ENCODE data around the gene LMAN2.

LMAN2 gene

DNA sequence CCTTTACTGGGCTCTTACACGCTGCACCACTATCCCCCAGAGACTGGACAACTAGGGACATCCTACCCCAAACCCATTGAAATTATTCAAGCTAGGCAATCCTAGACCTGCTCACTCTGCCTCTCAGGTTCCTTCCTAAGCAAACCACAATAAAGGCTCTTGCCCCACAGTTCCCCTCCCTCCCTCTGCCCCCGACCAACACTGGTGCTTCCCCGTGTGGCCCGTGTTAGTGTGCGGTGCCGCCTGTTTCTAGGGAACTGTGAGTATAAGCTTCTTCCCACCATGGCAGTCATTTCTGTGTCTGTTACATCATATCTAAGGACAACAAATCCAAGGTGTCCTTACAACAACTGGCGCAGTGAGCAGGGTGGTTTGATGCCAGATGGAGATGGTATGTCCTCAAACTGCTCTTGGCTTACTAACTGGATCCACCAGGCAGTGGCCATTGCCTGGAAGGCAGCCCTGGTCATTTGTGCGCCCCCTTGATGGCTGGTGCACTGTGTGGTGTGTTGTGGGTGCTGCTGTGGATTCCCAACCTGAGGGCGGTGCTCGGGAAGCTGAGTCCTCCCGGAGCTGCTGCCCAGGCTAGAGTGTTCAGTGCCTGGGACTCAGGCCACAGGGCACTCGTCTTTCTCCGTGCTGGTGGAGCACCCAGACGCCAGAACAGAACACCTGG is 31.4 kb downstream of the LMAN2 start:
- H3K4me3 ChIP-seq (ENCODE audit: low read length): no peak overlapping the region
- DNase-seq (ENCODE audit: low read depth): no peak
- TF ChIP-seq, protein P1, sequence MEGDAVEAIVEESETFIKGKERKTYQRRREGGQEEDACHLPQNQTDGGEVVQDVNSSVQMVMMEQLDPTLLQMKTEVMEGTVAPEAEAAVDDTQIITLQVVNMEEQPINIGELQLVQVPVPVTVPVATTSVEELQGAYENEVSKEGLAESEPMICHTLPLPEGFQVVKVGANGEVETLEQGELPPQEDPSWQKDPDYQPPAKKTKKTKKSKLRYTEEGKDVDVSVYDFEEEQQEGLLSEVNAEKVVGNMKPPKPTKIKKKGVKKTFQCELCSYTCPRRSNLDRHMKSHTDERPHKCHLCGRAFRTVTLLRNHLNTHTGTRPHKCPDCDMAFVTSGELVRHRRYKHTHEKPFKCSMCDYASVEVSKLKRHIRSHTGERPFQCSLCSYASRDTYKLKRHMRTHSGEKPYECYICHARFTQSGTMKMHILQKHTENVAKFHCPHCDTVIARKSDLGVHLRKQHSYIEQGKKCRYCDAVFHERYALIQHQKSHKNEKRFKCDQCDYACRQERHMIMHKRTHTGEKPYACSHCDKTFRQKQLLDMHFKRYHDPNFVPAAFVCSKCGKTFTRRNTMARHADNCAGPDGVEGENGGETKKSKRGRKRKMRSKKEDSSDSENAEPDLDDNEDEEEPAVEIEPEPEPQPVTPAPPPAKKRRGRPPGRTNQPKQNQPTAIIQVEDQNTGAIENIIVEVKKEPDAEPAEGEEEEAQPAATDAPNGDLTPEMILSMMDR (IDR thresholded peaks at IDR 0.05; ENCODE audit: insufficient read depth, low read depth, low read length, missing control alignments): no peak

DNA sequence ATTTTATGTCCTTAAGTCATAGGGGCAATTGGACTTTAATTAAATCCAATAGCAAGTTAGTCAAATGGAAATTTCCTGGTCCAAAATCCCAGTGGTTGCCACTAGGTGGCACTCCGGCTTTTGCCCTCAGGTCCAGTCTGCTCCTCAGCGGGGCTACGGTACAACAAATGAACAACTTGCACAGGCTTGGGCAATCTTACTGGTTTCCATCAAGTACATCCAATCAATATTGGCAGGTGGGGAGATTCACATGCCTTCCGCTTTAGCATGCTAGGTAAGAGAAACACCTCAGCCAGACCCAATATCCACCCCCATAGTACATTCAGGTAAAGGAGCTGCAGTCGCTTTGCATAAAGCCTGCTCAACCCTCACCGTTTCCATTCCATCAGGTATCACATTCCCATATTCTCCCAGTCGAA is 33.5 kb downstream of the LMAN2 start:
- DNase-seq (ENCODE audit: low read depth): peak; percentile 82
- TF ChIP-seq, protein P1 (IDR thresholded peaks at IDR 0.05; ENCODE audit: insufficient read depth, low read depth, low read length, missing control alignments): peak; percentile 93

DNA sequence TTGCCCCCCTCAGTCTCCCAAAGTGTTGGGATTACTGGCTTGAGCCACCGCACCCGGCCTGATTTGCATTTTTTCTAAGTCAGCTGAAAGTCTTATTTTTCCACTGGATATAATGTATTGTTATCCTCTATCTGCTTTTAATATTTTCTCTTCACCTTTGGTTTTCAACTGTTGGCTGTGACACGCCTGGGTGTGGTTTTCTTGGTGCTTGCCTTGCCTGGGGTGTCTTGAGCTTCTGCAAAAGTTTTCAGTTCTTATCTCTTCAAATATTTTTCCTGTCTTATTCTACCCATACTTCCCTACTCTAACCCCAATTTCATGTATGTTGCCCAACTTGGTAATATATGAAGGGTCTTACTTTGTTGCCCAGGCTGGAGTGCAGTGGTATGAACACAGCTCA is 35.5 kb downstream of the LMAN2 start:
- H3K4me3 ChIP-seq (ENCODE audit: low read length): no peak overlapping the region
- DNase-seq (ENCODE audit: low read depth): no peak
- TF ChIP-seq, protein P1 (IDR thresholded peaks at IDR 0.05; ENCODE audit: insufficient read depth, low read depth, low read length, missing control alignments): no peak

More for the DNA sequence above, 33.5 kb downstream of the LMAN2 start:
- no peak overlapping the region for H3K4me3 ChIP-seq (ENCODE audit: low read length)

DNA sequence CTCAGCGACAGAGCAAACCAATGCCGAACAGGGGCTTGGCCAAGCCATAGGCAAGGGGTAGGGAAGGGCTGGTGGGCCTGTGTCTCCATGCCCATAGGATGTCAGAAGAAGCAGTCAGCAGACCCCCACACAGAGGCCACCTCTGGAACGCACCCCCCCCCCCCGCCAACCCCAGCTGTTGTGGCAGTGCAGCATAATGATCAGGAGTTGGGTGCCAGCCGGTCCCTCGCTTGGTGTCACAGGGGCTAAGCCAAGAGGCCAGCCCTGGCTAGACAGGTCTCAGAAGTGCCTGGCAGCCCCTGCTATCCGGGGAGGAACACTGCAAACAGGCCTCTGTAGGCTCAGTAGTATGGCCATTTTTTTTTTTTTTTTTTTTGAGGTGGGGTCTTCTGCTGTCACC is 36.1 kb downstream of the LMAN2 start:
- DNase-seq (ENCODE audit: low read depth): no peak
- TF ChIP-seq, protein P1 (IDR thresholded peaks at IDR 0.05; ENCODE audit: insufficient read depth, low read depth, low read length, missing control alignments): no peak
- no peak overlapping the region for H3K4me3 ChIP-seq (ENCODE audit: low read length)

DNA sequence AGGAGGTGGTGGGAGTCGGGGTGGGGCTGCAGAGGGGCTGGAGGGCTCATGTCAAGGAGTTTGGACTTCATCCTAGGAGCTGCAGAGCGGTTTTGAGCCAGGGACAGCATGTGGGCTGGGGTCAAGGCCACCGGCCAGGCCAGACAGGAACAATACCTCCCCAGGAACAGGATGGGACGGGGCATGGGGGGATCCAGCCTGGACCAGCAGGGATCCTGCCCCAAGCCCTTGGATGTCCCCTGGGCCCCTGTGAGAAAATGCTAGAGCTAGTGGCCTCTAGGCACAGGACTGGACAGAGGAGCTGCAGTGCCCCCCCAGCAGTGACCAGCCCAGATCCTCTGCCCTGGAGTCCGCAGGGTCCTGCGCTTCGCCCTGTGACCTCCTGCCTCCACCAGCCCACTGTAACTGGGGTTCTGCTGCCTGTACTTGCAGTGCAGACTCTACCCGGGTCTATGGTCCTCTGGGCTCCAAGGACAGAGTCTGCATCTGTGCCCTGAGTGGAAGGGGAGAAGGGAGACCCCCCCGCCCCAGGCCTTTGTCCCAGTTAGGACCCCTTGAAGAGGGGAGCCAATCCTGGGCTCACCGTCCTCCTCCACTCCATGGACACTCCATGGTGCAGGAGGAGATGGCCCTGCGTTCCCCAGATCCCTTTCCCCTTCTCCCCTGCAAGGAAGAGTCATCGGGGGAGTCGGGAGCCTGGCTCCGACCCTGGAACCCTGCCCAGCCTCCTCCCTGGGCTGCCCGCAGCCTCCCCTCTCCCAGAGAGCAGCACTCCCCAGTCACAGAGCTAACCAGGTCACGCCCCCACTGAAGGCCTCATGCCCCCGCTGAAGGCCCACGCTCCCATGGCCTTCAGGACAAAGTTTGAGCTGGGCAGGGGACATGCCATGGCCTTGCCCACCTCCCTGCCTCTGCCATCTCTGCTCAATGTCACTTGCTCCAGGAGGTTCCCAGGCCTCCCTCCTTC is 36.8 kb downstream of the LMAN2 start:
- H3K4me3 ChIP-seq (ENCODE audit: low read length): no peak overlapping the region
- no peak for DNase-seq (ENCODE audit: low read depth)
- TF ChIP-seq, protein P1 (IDR thresholded peaks at IDR 0.05; ENCODE audit: insufficient read depth, low read depth, low read length, missing control alignments): no peak

DNA sequence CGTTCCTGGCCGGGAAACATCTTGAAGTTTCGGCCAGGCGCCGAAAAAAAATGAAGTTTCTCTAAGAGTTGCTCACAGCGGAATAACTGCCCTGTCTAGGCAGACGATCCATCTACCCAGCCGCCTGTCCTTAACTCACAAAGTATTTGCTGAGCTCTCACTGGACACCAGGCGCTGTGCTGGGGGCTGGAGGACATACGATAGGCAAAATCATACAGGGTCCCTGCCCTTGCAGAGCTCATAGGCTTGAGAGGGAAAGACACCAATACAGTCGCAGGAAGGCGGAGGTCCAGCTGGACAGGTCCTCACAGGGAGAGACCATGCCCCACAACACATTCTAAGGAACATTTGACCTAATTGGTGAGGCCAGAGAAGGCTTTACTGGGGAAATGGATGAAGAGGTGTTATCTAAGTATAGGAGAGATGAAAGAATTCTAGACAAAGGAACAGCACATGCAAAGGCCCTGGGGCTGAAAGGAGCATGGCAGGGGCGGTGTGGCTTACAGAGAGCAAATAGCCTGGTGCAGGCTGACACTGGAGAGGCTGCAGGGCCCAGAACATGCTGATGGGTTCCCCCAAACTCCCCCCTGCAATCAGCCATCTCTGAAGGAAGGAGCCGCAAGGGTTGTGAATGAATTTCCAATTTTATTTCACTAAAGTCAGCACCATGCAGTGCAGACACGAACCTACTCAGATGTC is 37.8 kb downstream of the LMAN2 start:
- TF ChIP-seq, protein P1 (IDR thresholded peaks at IDR 0.05; ENCODE audit: insufficient read depth, low read depth, low read length, missing control alignments): no peak
- H3K4me3 ChIP-seq (ENCODE audit: low read length): no peak overlapping the region
- no peak for DNase-seq (ENCODE audit: low read depth)

Measured in epithelial cell of esophagus (primary cell).